Activated CD4-positive, CD25-positive, alpha-beta regulatory T cell treated with anti-CD3 and anti-CD28 coated beads, Interleukin-2, amount 50 U/mL, for 72 hours (primary cell): ENCODE measurements around the gene ASTN2.

Experiments used
- DNase-seq: peaks from one replicate; pipeline ENCODE4 v3.0.0; 2021

ASTN2 gene

DNA sequence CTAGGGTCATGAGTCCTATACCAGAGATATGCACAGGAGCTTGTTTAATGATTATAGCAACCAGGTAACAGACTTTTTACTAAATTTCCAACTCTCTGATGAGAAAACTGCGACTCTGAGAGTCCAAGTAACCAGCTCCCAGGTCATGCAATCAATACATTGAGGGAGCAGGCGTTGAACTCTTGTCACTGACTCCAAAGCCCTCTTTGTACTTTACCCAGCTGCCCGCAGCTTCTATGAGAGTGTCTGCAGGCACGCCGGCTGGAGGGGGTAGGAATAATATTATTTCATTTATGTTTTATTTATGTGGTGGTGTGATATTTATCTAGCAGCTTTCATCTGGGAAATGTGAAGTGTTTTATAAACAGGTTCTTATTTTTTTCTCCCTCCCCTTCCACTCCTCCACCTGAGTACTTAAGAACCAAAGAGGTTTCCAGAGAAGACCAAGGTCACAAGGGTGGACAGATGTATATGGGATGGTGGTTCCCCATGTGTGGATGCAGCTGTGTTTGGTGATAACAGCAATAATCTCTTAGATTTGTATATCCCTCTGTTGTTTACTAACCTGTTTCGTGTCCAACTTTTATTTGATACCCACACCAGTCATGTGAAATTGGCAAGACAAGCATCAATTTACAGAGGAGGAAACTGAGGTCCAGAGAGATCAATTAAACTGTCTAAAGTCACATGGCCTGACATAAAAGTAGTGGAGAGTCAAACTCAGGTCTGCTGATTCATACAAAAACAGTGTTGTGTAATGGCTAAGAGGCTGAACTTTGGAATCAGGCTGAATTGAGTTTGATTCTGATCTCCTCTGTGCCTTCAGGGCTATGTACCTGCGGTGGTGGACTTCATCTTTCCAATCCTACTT lies 867.9 kb downstream of the ASTN2 start:
- no peak for DNase-seq

GRCh38 chr9:116544896-116545295 lies 870.0 kb downstream of the ASTN2 start:
- no peak for DNase-seq

DNA sequence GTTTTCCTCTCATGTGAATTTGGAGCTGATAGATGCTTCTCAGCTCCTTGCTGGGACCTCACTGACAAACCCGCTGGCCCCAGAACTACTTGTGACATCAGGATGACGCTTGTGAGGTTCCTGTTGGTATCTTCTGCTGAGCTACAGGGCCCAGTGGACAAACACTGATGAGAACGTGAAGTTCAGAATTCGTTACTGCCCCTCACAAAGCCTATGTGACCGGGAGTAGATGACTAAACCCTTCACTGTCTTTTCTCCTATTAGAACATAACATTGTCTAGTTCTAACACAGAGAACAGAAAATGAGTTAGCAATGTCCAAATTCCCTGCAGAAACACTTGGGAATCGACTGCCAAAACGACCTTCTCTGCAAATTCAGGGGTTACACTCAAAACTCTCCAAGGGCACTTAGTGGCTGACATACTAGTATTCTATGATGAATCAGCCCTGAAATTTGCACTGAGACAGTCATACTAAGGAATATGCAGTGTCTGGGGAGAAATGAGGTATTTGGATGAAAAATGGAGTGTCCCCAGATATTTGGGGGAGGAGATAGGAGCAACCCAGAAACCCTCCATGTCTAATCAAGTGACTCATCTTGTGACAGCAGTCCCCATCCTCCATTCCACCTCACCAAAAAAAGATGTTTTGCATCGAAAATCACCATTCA lies 871.0 kb downstream of the ASTN2 start:
- DNase-seq = no peak

DNA sequence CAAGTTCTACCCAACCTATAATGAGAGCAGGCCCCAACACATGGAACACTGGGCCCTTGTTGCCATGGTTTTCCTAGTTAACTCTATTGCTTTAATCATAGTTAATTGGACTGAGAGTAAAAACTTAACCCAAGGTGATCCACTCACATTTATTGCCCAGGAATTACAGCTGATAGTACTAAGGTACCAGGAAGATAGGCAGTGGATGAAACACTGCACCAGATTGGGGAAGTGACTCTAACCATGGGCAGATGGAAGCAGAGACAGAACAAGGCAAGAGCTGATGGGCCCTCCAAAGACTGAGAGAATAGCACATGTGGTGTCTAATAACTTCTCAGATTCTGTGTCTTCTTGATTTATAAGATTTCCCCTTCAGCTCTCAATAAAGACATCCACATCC lies 873.5 kb downstream of the ASTN2 start:
- no peak for DNase-seq

- DNase-seq = no peak
These were observed 875.3 kb downstream of the ASTN2 start for GRCh38 chr9:116539549-116539948.

DNA sequence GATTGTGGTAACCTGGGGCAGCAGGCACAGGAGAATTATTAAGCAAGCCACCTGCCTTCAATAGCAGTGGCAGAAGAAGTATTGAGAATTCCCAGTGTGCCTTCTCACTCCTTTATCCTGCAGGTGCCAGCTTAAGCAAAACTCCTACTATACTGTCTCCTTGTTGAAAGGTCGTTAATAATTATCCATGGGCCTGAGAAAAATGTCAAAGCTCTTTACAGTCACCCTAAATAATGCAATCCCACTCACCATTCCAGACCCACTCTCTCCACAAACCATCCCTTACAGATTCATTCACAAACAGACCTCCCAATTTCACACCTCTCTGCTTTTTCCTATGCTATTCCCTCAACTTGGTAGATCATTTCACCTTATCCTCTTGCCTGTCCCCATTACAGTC lies 889.2 kb downstream of the ASTN2 start:
- DNase-seq = no peak

DNA sequence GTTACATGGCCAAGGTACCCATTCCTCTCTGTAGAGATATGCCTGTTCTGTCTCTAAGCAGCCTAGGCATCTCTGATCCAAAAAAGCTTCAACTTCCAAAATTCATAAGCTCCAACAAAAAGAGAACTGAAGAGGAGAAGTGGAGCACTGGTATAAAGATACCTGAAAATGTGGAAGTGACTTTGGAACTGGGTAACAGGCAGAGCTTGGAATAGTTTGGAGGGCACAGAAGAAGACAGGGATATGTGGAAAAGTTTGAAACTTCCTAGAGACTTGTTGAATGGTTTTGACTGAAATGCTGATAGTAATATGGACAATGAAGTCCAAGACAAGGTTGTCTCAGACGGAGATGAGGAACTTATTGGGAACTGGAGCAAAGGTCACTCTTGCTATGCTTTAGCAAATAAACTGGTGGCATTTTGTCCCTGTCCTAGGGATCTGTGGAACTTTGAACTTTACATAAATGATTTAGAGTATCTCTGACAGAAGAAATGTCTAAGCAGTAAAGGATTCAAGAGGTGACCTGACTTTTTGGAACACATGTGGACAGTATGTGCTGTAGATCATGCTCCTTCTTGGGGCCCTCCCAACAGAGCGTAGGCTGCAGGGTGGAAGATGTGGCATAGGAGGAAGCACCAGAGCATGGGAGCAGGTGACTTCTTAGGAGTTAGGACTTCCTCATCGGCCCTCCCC lies 889.9 kb downstream of the ASTN2 start:
- DNase-seq = no peak

- no peak for DNase-seq
These were observed 894.6 kb downstream of the ASTN2 start for GRCh38 chr9:116520218-116520617.

DNA sequence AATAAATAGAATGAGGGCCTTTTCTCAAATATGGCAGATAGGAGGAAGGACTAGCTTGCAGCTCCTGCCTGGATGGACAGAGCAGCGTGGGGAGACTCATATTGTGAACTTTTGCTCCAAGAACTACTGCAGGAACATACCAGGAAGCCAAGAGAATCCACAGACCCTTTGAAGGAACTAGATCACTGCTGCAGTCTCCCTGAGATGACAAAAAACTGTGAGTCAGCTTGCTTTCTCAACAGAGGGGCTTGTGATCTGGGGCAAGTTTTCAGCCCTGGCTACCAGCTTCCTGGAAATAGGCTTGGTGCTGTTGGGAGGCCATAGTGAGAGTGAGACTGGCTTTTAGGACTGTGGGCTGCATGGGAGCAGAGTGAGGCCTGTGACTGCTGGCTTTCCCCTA lies 898.4 kb downstream of the ASTN2 start:
- no peak for DNase-seq

- no peak for DNase-seq
These were observed 899.3 kb downstream of the ASTN2 start for GRCh38 chr9:116515541-116515940.

DNA sequence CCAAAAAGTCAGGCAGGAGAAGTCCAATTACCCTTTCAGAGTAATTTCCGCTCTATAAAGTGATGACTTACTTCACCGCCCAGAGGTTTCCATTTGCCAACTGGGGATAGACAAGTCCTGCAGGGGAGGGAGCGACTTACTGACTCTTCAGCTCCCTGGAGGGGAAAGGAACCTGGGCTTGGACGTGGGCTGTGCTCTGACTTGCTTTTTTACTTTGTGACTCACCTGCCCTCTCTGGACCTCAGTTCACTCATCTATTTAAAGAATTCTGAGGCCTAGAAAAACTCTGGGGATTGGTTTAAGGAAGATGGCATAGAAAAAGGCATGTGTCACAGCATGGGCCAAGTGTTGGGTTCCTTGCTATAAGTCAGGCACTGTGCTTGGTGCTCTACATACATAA lies 908.2 kb downstream of the ASTN2 start:
- DNase-seq = no peak

- DNase-seq = no peak
These were observed 909.9 kb downstream of the ASTN2 start for GRCh38 chr9:116504893-116505480.

GRCh38 chr9:116504081-116504480 lies 910.8 kb downstream of the ASTN2 start:
- no peak for DNase-seq

DNA sequence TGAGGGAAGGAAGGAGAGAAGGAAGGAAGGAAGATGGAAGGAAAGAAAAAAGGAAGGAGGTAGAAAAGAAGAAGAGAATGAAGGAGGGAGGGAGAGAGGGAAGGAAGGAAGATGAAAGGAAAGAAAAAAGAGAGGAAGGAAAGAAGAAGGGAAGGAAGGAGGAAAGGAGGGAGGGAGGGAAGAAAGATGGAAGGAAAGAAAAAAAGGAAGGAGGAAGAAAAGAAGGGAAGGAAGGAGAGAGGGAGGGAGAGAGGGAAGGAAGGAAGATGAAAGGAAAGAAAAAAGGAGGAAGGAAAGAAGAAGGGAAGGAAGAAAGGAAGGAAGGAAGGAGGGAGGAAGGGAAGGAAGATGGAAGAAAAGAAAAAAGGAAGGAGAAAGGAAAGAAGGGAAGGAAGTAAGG lies 912.1 kb downstream of the ASTN2 start:
- no peak for DNase-seq

DNA sequence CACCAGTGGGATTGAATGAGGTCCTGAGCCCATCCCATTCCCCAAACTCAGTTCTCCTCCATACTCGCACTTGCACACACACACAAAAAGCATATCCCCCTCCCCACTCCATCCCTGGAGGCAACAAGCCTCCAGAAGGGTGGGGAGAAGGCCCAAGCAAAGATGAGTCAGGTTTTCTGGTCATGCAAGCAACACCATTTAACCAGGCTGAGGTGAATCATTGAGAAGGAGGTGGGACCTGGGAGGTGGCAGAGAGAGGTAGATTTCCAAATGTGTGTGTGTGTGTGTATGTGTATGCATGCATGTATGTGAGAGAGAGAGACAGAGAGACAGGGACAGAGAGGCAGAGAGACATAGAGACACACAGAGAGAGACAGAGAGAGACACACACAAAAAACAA lies 913.0 kb downstream of the ASTN2 start:
- no peak for DNase-seq

GRCh38 chr9:116499986-116500871 lies 914.6 kb downstream of the ASTN2 start:
- DNase-seq = no peak

GRCh38 chr9:116499434-116499833 lies 915.4 kb downstream of the ASTN2 start:
- DNase-seq = no peak

DNA sequence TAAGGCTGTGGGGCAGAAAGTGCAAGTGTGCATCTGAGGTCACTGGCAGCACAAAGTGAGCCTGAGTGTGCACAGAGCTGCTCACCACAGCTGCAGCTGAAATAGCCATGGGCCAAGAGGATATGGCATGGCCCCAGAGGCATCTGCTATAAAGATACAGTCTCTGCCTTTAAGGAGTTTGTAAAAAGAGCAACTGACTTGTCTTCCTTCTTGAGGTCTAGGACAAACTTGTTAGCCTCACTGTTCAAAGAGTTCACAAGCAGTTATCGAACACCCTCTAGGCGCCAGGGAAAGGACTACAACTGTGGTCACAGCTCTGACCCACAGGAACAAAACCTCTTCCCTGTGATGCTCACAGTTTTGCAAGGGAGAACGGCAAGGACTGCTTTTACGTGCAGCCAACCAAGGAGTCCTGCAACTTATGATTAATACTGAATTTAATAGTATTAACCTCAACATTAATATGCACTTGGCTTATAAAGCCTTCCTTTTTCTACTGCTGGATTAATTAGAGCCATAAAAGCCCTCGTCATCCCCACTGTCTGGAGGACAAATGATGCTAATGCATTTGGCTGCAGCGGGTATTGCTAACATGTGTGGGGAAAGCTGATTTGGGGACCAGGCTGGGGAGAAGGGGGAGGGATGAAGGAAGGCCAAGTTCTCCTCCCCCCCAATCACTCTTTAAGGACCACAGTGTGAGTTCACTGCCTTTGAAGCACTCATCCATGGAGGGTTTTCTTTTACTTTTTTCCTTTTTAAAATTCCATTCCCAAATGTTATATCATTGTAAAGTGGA lies 917.6 kb downstream of the ASTN2 start:
- DNase-seq = no peak

DNA sequence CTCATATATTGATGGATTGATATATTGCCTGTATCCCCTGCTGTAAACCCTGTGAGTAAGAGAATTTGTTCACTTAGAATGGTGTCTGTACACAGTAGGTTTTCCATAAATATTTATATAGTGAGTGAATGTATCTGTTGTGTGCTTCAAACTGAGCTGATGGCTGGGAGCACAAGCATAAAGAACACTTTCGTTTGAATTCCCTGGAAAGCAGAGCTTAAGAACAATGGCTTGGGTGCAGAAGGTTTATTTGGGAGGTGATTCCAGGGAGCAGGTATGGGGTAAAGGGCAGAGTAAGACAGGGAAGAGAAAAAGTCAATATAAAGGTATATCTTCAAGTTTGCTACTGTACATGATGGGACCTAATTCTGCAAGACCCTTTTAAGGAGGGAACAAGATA lies 918.7 kb downstream of the ASTN2 start:
- DNase-seq = no peak

DNA sequence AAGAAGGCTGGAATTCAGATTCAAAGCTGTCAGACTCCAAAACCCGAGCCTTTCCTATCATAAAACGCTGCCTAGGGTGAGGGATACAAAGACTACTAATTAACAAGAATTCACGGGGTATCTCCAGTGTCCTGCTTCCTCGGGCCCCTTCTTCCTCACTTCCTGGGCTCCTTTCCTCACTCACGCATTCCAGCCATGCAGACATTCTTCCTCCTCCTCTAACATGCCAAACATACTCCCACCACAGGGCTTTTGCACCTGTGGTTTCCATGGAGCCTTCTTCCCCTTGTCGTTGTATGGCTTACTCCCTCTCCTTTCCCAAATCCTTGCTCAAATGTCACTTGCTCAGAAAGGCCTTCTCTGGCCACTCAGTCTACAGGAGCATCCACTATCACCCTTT lies 919.1 kb downstream of the ASTN2 start:
- no peak for DNase-seq

GRCh38 chr9:116494815-116495634 lies 919.8 kb downstream of the ASTN2 start:
- DNase-seq = peak; percentile 32
